NCI-H2081 treated with DMSO at 0.1 percent for 48 hours (cell line): ENCODE results near the gene PRRC2A.

Source experiments
- DNase-seq: peaks from one replicate; lab custom pipeline; 2025; lab: John Stamatoyannopoulos, UW

PRRC2A gene

GRCh38 chr6:31620586-31621319 is at the start of gene PRRC2A:
Gene PRRC2A, plus strand, starts transcription at chr6:31620715. Its CDS starts 2,075 bp downstream, at chr6:31622790.
- DNase-seq = no peak

- no peak for DNase-seq
Observed at GRCh38 chr6:31572041-31572911, 48.2 kb upstream of the PRRC2A start, which contains the start of gene LTA. Gene LTA, plus strand, starts transcription at chr6:31572289. Its CDS starts 454 bp downstream, at chr6:31572743.

- no peak for DNase-seq
Observed at GRCh38 chr6:31573239-31574105, 47.0 kb upstream of the PRRC2A start.

GRCh38 chr6:31574106-31575061 is 46.1 kb upstream of the PRRC2A start:
- no peak for DNase-seq

GRCh38 chr6:31575335-31575901 is 45.1 kb upstream of the PRRC2A start, which contains the start of gene TNF:
Gene TNF, plus strand, starts transcription at chr6:31575565. Its CDS starts 177 bp downstream, at chr6:31575742.
- no peak for DNase-seq

- DNase-seq = no peak
Observed at GRCh38 chr6:31575952-31576685, 44.4 kb upstream of the PRRC2A start.

GRCh38 chr6:31576897-31577578 is 43.5 kb upstream of the PRRC2A start:
- no peak for DNase-seq

GRCh38 chr6:31577579-31577966 is 42.9 kb upstream of the PRRC2A start:
- DNase-seq = no peak

GRCh38 chr6:31578184-31579118 is 42.1 kb upstream of the PRRC2A start:
- DNase-seq = no peak

GRCh38 chr6:31579119-31579505 is 41.4 kb upstream of the PRRC2A start:
- no peak for DNase-seq

- DNase-seq = no peak
Observed at GRCh38 chr6:31579546-31580437, 40.7 kb upstream of the PRRC2A start.

- DNase-seq = no peak
Observed at GRCh38 chr6:31580438-31580740, 40.1 kb upstream of the PRRC2A start.

- peak; percentile 9 for DNase-seq
Observed at GRCh38 chr6:31580807-31581433, 39.6 kb upstream of the PRRC2A start.

GRCh38 chr6:31581434-31582229 is 38.9 kb upstream of the PRRC2A start:
- DNase-seq = no peak

- no peak for DNase-seq
Observed at GRCh38 chr6:31582230-31582643, 38.3 kb upstream of the PRRC2A start, which contains the start of gene LTB. Gene LTB, minus strand, starts transcription at chr6:31582424. Its CDS starts 7 bp downstream, at chr6:31582417.

GRCh38 chr6:31585491-31585890 is 35.0 kb upstream of the PRRC2A start:
- DNase-seq = no peak
